Measurements from ENCODE around the gene MICU1.

MICU1 gene

GRCh38 chr10:72321248-72322029 is 304.4 kb downstream of the MICU1 start:
- ATAC-seq (ENCODE audit: low read depth) = no peak; the same call in 2 of the 3 replicates
- peaks cover 57% of the 10 kb centered on the region for H3K4me1 ChIP-seq (ENCODE audit: insufficient read depth, poor library complexity, severe bottlenecking)
- TF ChIP-seq, protein P1, sequence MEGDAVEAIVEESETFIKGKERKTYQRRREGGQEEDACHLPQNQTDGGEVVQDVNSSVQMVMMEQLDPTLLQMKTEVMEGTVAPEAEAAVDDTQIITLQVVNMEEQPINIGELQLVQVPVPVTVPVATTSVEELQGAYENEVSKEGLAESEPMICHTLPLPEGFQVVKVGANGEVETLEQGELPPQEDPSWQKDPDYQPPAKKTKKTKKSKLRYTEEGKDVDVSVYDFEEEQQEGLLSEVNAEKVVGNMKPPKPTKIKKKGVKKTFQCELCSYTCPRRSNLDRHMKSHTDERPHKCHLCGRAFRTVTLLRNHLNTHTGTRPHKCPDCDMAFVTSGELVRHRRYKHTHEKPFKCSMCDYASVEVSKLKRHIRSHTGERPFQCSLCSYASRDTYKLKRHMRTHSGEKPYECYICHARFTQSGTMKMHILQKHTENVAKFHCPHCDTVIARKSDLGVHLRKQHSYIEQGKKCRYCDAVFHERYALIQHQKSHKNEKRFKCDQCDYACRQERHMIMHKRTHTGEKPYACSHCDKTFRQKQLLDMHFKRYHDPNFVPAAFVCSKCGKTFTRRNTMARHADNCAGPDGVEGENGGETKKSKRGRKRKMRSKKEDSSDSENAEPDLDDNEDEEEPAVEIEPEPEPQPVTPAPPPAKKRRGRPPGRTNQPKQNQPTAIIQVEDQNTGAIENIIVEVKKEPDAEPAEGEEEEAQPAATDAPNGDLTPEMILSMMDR (IDR thresholded peaks at IDR 0.05; ENCODE audit: poor library complexity, severe bottlenecking) = no peak
- H3K4me3 ChIP-seq (ENCODE audit: severe bottlenecking) = peak overlapping the region; percentile 4
- H3K9me3 ChIP-seq (ENCODE audit: severe bottlenecking) = no peaks in the 10 kb centered on the region
- no peak for DNase-seq (ENCODE audit: low spot score)
- H3K36me3 ChIP-seq (ENCODE audit: low read depth) = no peaks in the 10 kb centered on the region
- no peaks in the 10 kb centered on the region for H3K27me3 ChIP-seq (ENCODE audit: insufficient read depth, poor library complexity, severe bottlenecking)
- H3K27ac ChIP-seq (ENCODE audit: poor library complexity, severe bottlenecking) = peak overlapping the region; percentile 99

DNA sequence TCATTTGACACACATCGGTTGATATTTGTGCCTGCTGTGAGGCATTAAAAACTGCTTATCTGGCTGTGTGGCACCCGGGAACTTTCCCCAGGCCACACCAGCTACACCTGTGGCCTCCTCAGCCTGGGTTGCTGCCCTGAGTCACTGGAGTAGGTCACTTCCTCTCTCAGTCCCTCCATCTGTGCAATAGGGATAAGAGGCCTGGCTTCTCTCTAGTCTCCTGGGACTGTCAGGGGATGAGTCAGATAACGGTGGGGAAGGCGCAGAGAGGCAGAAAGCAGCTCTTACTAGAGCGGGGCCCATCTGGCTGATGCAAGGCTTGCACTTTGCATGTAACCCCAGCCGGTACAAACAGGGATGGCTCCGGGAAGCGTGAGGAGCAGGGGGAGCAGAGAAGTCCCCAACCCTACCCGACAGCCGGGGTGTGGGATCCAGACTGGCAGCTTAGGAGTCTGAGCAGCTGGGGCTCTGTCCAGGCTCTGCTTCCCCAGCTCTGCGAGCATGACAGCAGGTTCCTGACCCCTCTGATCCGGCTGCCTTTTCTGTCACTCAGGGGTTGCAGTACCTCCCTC is 305.1 kb downstream of the MICU1 start:
- DNase-seq (ENCODE audit: low spot score) (peak; percentile 97), ATAC-seq (ENCODE audit: low read depth) (peak; percentile 71)
- Histone ChIP-seq H3K4me3 (ENCODE audit: severe bottlenecking) (peak overlapping the region; percentile 4), H3K9me3 (ENCODE audit: severe bottlenecking) (no peaks in the 10 kb centered on the region), H3K27ac (ENCODE audit: poor library complexity, severe bottlenecking) (peak overlapping the region; percentile 99), H3K27me3 (ENCODE audit: insufficient read depth, poor library complexity, severe bottlenecking) (no peaks in the 10 kb centered on the region), H3K4me1 (ENCODE audit: insufficient read depth, poor library complexity, severe bottlenecking) (peaks cover 61% of the 10 kb centered on the region), H3K36me3 (ENCODE audit: low read depth) (no peaks in the 10 kb centered on the region)
- TF ChIP-seq, protein P1 (IDR thresholded peaks at IDR 0.05; ENCODE audit: poor library complexity, severe bottlenecking) = no peak

DNA sequence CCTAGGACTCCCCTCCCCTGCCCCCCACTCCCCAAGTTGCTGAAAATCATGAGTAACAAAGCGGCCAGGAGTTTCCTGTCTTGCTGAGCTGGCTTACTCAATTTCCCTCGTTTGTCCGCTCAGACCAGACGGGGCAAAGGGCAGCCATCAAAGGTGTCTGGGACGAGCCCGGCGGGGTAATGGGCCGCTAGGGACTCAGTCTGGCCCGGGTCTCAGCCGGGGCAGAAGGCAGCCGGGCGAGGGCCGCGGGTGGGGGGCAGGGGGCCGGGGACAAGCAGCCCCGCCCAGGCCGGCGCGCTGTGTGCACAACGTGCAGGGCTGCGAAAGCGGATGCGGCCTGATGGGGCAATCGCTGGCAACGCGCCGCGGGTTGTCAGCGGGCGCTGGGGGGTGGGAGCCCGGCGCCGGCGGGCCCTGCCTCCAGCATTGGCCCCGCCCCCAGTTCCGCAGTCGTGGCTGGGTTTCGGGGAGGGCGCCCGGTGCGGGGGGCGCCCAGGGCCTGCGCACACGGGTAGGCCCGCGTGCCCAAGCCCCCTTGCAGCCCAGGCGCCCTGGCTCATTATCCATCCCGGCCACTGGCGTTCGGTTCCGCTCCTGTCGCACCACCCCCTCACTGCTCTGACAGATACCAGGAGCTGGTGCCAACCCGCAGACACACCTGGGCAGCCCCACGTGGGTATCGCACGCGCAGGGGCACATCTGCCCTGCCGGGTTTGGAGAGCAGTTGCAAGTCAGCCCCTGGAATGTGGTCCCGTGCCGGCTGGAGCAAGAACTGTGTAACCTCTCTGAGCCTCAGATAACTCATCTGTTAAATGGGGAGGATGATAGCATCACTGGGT is 306.2 kb downstream of the MICU1 start:
- peaks cover 63% of the 10 kb centered on the region for H3K4me1 ChIP-seq (ENCODE audit: insufficient read depth, poor library complexity, severe bottlenecking)
- peak; percentile 99 for DNase-seq (ENCODE audit: low spot score)
- H3K36me3 ChIP-seq (ENCODE audit: low read depth) = no peaks in the 10 kb centered on the region
- TF ChIP-seq, protein P1 (IDR thresholded peaks at IDR 0.05; ENCODE audit: poor library complexity, severe bottlenecking) = no peak
- H3K27me3 ChIP-seq (ENCODE audit: insufficient read depth, poor library complexity, severe bottlenecking) = no peaks in the 10 kb centered on the region
- H3K4me3 ChIP-seq (ENCODE audit: severe bottlenecking) = peak overlapping the region; percentile 17
- peak overlapping the region; percentile 99 for H3K27ac ChIP-seq (ENCODE audit: poor library complexity, severe bottlenecking)
- peak; percentile 37 for ATAC-seq (ENCODE audit: low read depth)
- no peaks in the 10 kb centered on the region for H3K9me3 ChIP-seq (ENCODE audit: severe bottlenecking)

GRCh38 chr10:72318418-72319262 is 307.2 kb downstream of the MICU1 start:
- Histone ChIP-seq H3K27ac (ENCODE audit: poor library complexity, severe bottlenecking) (peak overlapping the region; percentile 99), H3K27me3 (ENCODE audit: insufficient read depth, poor library complexity, severe bottlenecking) (no peaks in the 10 kb centered on the region), H3K4me3 (ENCODE audit: severe bottlenecking) (no peak overlapping the region), H3K4me1 (ENCODE audit: insufficient read depth, poor library complexity, severe bottlenecking) (peaks cover 60% of the 10 kb centered on the region), H3K9me3 (ENCODE audit: severe bottlenecking) (no peaks in the 10 kb centered on the region), H3K36me3 (ENCODE audit: low read depth) (no peaks in the 10 kb centered on the region)
- TF ChIP-seq, protein P1 (IDR thresholded peaks at IDR 0.05; ENCODE audit: poor library complexity, severe bottlenecking) = no peak
- no peak for ATAC-seq (ENCODE audit: low read depth)
- no peak for DNase-seq (ENCODE audit: low spot score)
